Glomerular endothelial cell (primary cell): ENCODE results near the gene GRAMD1A. TPM values are rescaled to one million over a fixed set of nuclear protein-coding genes. Genes with fewer than 3 reads are reported as not detected.
"Not testable (repeated sequence)": the region's sequence is repeated elsewhere in the genome, so short reads cannot be mapped to it uniquely, and the experiment has no call there.

Experiments
- DNase-seq: peaks from one replicate; pipeline ENCODE4 v3.0.0-alpha.2; 2011; ENCODE audit warnings: low read depth, low spot score; ENCODE audit errors: extremely low read depth
- total RNA-seq: library from RNA; depleted of rRNA; stranded (reverse); fragments of >200 nt; gene quantifications from 2 replicates; pipeline ENCODE4 v1.2.3, GENCODE V29; 2015

The GRAMD1A gene
- total RNA-seq, 1 donor from 2014 or later, result 127 TPM

DNA sequence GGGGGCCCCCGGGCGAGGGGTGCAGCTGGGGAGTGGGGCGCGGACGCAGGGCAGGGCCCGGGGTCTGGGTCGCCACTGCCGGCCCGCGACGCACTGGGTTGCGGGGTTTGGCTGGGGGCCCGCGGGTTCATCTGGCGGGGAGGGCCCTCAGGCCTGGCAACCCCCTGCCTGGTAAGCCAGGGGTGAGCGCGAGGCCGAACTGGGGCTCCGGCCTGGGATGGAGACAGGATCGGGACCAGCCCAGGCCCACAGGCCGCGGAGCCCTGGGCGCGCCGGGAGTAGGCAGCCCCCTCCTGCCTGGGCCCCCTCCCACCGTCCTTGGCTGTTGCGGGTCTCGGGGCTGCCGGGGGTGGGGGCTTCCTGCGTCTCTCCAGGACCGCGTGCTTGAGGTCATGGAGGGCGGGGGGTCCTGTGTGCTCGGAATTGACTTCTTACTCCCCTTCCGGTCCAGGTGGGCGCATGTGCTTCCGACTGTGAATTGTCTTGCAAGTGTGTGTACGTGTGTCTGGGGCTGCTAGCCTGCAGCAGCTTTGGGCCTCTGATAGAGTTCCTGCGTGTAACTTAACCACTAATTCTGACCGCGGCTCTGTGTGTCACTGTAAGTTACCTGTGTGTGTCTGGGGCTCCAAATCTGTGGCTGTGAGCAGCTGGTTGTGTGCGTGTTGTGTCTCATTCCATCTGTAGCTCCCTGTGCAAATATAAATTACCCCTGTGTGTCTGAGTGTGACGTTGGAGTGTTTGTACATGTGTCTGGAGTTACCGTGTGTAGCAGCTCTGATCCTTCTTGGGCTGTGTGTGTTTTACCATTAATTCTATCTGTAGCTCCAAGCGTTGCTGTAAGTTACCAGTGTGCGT is 751 bp downstream of the GRAMD1A start:
- no peak for DNase-seq

DNA sequence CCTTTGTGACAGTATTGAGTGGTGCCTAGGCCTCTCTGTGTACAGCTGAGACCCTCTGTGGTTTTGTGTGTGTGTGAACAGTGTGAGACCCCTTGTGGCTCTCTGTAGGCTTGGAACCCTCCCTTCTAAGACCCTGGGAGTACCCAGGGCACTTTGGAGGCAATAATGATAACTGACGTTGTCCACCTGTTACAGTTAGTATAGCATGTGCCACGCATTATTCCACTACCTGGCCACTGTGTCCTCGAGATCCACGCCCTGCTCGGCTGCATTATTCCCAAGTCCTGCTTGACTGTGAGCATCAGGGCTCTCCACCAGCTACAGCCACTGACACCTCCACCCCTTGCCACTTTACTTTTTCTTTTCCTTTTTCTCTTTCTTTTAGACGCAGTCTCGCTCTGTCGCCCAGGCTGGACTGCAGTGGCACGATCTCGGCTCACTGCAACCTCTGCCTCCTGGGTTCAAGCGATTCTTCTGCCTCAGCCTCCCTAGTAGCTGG is 2.0 kb downstream of the GRAMD1A start:
- no peak for DNase-seq

GRCh38 chr19:35004517-35005255 is 4.6 kb downstream of the GRAMD1A start:
- DNase-seq, result no peak

DNA sequence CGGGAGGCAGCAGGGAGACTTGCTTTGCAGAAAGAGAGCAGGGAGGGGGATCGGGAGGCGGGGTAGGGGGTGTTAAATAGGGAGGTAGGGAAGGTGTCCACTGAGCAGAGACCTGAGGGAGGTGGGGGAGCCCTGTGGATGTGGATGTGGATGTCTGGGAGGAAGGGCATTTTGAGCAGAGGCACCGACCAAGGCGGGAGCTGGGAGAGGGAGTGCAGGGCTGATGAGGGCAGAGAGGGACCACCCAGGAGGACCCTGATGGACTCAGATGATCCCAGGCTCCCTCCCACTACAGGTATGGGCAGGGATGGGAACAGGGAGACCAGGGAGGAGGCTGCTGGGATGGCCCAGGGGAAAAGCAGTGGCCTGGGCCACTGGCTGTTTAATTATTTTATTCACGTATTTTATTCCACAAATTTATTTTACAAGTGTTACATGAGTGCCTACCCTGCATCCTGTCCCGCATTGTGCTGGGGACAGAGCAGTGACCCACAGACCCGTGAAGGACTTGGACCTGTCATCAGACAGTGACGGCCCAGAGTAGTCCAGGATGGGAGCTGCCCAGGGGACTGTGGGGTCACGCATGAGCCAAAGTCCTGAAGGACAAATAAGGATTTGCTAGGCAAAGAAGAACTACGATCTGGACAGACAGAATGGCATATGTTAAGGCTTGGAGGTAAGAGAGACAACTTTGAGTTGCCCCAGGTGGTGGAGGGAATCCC is 5.3 kb downstream of the GRAMD1A start:
- DNase-seq, result no peak

DNA sequence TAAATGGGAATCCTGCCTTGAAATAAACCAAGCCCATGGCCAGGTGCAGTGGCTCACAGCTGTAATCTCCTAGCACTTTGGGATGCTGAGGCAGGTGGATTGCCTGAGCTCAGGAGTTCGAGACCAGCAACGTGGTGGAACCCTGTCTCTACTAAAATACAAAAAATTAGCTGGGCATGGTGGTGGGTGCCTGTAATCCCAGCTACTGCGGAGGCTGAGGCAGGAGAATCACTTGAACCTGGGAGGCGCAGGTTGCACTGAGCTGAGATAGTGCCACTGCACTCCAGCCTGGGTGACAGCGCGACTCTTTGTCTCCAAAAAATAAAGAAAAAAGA is 5.9 kb downstream of the GRAMD1A start:
- not testable (repeated sequence) for DNase-seq

GRCh38 chr19:35006342-35006998 is 6.3 kb downstream of the GRAMD1A start:
- DNase-seq, result no peak

DNA sequence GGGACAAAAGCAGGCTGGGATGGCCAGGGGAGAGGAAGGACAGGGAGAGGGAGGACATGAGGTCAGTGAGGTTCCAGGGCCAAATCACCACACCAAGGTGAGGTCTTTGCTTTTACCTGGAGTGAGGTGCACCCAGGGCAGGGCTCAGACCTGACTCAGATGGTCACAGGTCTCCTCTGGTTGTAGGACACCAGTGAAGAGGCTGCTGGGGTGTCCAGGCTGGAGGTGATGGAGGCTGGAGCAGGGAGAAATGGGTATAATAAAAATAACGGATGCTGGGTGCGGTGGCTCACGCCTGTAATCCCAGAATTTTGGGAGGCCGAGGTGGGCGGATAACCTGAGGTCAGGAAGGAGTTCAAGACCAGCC is 6.9 kb downstream of the GRAMD1A start:
- DNase-seq, result no peak

GRCh38 chr19:35007427-35007826 is 7.3 kb downstream of the GRAMD1A start:
- not testable (repeated sequence) for DNase-seq

- DNase-seq, result no peak
Measured at GRCh38 chr19:35008891-35009341, 8.8 kb downstream of the GRAMD1A start.

DNA sequence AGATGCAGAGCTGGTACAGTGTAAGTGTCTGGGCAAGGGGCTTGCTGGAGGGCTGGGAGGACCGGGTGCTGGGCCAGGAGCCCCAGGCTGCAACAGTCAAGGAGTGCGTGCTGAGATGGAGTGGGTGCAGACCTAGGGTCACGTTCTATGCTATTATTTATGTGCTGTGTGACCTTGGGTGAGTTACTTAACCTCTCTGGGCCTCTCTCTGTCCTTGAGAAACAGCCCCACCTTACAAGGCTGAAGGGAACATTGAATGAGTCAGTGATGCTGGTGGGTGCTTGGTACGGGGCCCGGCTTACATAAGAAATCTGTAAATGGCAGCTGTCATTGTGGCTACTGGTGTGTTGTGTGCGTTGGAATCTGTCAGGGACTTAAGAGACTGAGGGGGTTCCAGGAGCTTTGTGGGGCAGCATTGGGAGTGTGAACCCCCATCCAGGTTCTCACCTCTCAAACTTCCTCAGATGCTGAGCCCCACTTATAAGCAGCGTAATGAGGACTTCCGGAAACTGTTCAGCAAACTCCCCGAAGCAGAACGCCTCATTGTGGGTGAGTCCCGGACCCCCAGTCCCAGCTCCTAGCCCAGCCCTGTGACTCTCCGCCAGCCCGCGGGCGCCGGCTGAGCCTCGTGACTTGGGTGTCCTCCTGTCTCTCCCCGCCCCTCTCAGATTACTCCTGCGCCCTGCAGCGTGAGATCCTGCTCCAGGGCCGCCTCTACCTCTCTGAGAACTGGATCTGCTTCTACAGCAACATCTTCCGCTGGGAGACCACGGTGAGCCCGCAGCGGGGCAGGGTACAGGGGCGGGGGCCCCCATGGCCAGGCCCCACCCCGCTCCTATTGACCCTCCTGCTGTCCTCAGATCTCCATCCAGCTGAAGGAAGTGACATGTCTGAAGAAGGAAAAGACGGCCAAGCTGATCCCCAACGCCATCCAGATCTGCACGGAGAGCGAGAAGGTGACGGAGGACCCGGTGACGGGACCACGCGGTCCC is 9.6 kb downstream of the GRAMD1A start:
- no peak for DNase-seq

DNA sequence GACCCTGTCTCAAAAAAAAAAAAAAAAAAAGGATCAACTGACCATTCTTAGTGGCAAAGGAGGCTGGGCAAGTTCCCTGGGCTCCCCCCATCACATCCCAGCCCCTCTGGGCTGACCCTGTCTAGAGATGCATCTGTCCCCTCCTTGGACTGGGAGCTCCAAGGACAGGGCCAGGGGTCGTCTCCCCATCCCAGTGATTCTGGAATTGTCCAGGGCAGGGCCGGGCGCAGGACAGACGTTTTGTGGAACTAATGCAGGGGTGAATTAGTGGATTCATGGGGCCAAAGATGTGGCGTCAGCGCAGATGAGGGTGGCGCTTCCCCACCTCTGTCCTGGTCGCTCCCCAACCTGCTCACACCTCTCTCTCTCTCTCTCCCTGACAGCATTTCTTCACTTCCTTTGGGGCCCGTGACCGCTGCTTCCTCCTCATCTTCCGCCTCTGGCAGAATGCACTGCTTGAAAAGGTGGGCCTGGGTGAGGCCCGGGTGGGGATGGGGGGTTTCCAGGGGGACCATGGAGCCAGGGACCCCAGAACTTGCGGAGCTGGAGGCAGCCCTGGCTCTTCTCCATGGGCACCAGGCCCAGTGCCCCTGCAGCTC is 11.1 kb downstream of the GRAMD1A start:
- no peak for DNase-seq

DNA sequence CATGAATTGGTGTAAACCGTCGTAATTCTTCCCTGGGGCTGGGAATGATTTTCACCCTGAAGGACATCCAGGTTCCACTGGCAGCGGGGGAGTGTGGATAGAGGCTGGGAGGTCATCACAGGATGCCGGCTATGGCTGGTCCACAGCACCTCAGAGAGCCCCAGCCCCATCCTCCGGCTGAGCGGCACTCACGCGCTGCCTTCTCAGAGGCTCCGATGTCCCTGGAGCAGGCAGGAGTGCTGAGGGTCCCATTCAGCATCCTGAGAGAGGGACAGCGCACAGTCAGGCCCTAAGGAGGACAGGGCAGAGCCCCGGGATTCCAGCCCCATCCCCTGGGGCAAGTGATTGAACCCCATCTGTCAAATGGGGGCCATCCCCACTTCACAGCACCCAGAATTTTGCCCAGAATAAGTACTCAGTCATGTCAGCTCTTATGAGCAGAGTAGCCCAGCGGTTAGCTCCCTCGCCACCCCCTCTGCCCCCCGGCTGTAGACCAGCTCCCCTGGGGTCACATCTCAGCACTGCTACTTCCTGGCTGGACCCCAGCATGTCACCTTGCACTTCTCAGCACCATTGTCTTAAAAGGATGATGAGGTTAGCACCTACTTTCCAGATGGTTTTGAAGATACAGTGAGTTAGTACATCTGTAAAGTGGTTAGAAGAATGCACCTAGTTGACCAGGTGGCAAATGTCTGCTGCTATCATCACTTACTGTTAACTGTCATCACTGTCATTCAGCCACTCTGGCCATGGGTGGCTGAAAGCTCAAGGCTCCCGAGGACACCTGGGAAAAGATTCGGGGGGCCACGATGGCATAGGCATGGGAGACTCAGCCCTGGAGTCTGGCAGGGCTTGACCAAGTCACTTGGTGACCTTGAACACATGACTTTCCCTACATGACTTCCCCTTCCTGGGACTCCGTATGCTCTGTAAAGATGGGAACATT is 11.9 kb downstream of the GRAMD1A start:
- no peak for DNase-seq

DNA sequence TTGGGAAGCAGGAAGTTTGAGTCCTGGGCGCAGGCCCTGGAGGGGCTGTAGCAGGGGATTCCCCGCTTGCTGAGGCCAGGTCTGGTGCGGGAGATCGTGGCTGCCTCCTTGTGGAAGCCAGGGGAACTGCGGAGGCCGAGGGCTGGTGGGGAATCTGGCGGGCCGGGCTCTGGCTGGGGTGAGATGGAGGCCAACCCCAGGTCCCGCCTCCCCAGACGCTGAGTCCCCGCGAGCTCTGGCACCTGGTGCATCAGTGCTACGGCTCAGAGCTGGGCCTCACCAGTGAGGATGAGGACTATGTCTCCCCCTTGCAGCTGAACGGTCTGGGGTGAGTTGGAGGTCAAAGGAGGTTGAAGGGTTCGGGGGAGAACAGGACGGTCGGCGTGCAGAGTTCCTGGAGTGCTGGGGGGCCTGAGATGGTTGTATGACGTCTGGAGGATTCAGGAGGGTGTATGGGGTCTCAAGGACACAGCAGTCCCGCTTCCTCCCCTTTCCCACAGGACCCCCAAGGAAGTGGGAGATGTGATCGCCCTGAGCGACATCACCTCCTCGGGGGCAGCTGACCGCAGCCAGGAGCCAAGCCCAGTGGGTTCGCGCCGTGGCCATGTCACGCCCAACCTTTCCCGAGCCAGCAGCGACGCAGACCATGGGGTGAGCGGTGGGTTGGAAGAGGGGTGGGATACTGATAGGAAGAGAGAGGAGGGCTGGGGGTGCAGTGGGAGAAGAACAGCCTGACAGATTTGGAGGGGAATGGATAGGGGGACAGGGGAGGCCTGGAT is 13.1 kb downstream of the GRAMD1A start:
- no peak for DNase-seq

DNA sequence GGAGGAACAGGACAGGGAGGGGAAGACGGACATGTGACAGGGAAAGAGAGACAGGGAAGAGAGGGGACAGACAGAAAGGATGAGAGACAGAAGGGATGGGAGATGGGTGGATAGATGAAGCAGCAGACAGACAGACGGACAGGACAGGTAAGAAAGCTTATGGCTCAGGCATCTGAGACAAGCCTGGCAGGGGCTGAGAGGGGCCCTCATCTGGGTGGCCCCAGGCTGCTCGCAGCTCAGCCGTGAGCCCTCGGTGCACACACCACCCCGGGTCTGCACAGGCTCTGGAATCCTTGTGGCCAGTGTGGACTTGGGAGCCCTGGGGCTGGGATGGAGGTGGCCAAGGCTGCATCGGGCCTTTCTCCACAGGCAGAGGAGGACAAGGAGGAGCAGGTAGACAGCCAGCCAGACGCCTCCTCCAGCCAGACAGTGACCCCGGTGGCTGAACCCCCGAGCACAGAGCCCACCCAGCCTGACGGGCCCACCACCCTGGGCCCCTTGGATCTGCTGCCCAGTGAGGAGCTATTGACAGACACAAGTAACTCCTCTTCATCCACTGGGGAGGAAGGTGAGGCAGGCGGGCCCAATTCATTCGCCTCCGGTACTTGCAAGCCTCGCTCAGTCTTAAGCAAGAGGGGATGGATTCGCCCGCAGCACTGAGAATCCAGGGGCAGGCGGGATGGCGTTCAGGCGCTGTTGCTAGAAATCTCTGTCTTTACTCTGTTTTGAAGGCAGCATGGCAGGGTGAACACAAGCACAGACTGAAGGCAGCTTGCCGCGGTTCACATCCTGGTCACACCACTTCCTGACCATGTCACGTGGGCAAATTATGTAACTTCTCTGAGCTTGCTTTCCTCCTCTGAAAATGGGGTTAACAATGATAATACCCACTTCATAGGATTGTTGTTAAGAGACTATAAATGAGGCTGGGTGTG is 14.0 kb downstream of the GRAMD1A start:
- no peak for DNase-seq

DNA sequence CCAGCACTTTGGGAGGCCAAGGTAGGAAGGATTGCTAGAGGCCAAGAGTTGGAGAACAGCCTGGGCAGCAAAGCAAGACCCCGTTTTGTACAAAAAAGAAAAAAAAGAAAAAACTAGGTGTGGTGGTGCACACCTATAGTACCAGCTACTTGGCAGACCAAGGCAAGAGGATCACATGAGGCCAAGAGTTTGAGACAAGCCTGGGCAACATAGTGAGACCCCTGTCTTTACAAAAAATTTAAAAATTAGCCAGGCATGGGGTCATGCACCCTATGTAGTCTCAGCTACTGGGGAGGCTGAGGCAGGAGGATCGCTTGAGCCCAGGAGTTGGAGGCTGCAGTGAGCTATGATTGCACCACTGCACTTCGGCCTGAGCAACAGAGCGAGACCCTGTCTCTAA is 14.7 kb downstream of the GRAMD1A start:
- not testable (repeated sequence) for DNase-seq

- DNase-seq, result no peak
Measured at GRCh38 chr19:35015270-35015953, 15.3 kb downstream of the GRAMD1A start.
